ENCODE results near the gene NOTO. TPM values are rescaled to one million over a fixed set of nuclear protein-coding genes. Genes with fewer than 3 reads are reported as not detected.
"Not testable (repeated sequence)": the region's sequence is repeated elsewhere in the genome, so short reads cannot be mapped to it uniquely, and the experiment has no call there.

The NOTO gene, protein sequence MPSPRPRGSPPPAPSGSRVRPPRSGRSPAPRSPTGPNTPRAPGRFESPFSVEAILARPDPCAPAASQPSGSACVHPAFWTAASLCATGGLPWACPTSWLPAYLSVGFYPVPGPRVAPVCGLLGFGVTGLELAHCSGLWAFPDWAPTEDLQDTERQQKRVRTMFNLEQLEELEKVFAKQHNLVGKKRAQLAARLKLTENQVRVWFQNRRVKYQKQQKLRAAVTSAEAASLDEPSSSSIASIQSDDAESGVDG
- total RNA-seq (not detected), polyA plus RNA-seq (0.08 TPM)

DNA sequence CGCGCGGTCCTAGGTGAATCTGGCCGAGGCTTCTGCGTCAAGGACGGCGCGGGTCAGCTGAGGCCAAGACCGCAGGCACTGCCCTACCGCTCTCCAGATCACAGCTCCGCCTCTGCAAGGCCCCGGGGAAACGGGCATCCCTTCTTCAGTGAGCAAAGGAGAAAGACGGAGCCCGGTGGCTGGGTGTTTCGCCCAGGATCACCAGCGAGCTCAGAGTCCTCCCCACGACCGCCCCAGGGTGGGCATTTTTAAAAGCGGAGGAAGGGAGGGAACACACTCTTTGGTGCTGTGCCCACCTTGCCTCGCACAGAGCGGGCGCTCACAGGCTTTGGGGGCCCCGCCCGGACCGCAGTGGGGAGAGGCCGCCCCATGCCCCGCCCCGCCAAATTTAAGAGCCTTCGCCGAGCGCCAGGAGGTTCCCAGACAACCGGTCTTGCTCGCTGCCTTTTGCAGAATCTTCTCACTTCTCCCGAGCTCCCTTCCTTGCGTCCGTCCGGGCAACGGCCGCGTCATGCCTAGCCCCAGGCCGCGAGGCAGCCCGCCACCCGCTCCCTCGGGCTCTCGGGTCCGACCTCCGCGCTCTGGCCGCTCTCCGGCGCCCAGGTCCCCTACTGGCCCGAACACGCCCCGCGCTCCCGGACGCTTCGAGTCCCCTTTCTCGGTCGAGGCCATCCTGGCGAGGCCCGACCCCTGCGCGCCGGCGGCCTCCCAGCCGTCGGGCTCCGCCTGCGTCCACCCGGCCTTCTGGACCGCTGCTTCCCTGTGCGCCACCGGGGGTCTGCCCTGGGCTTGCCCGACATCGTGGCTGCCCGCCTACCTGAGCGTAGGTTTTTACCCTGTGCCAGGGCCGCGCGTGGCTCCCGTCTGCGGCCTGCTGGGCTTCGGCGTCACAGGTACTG is at the start of gene NOTO:
TSS of gene NOTO (plus strand) at position 419 of the 899 bp plus-strand sequence. CDS start at position 512, 93 bp downstream.
- WGBS = 2% methylated on average over 87 of the region's 87 CpGs
- no peak for DNase-seq (ENCODE audit: extremely low spot score)
- H3K4me3 ChIP-seq (ENCODE audit: low read depth, low read length) = peak within 1 kb of the TSS; percentile 32
- H3K27ac ChIP-seq (ENCODE audit: low read depth) = no peak within 1 kb of the TSS
- no peaks in the 10 kb centered on the region for H3K36me3 ChIP-seq (ENCODE audit: insufficient read depth)
- H3K4me1 ChIP-seq (ENCODE audit: insufficient read depth) = peaks cover 2% of the 10 kb centered on the region

DNA sequence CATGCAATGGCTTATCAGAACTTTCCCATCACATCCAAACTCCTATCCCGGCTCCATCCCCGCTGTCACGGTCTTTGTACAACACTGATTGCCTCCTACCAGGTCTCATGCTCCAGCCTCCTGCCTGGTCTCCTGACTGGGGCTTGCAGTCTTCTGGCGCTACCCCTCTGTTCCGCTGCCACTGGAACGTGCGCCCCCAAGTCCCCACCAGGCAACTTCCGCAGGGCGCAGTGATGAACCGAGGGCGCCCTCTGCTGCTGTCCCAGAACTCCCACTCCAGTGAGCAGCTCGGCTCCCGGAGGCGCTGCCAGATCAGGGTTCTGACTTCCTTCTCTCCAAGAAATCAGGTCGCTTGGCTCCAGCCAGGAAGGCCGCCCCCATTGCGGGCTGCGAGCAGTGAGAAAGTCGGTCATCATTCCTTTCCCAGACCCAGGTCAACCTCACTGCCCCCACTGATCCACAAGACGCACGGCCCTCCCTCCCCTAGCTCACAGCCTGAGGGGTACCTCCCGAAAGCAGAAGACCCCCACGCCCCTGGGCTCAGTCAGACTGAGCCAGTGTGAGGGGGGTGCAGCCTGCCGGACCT is 45.7 kb upstream of the NOTO start:
- 7% methylated on average over 24 of the region's 24 CpGs for WGBS
- no peaks in the 10 kb centered on the region for H3K36me3 ChIP-seq (ENCODE audit: insufficient read depth)
- no peak for DNase-seq (ENCODE audit: extremely low spot score)
- H3K27ac ChIP-seq (ENCODE audit: low read depth) = no peak overlapping the region
- no peaks in the 10 kb centered on the region for H3K4me1 ChIP-seq (ENCODE audit: insufficient read depth)
- H3K4me3 ChIP-seq (ENCODE audit: low read depth, low read length) = no peak overlapping the region

DNA sequence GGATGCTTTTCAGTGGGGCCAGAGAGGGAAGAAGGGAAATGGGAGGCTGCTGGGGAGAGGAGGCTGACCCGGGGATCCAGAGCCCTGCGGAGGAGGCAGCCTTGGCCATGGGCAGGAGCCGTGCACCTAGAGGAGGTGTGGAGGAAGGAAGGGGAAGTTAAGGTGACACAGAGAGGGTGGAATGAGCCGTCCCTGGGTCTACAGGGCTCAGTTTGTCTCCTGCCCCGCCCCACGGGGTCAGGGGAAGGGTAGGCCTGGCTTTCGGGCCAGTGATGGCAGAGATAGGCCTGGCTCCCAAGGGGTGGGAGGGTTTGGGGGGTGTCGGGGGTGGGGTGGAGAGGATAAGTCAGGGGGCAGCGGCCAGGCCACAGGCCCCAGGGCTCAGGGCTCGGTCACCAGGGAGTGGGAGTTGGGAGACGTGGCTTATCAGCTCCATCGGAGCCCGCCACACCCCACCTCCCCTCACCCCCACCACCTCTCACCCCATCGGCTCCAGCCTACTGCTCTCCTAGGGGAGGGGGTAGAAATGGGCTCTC is 39.5 kb upstream of the NOTO start:
- no peaks in the 10 kb centered on the region for H3K36me3 ChIP-seq (ENCODE audit: insufficient read depth)
- H3K4me1 ChIP-seq (ENCODE audit: insufficient read depth) = no peaks in the 10 kb centered on the region
- H3K27ac ChIP-seq (ENCODE audit: low read depth) = no peak overlapping the region
- H3K4me3 ChIP-seq (ENCODE audit: low read depth, low read length) = no peak overlapping the region
- 60% methylated on average over 14 of the region's 14 CpGs for WGBS
- DNase-seq (ENCODE audit: extremely low spot score) = no peak

DNA sequence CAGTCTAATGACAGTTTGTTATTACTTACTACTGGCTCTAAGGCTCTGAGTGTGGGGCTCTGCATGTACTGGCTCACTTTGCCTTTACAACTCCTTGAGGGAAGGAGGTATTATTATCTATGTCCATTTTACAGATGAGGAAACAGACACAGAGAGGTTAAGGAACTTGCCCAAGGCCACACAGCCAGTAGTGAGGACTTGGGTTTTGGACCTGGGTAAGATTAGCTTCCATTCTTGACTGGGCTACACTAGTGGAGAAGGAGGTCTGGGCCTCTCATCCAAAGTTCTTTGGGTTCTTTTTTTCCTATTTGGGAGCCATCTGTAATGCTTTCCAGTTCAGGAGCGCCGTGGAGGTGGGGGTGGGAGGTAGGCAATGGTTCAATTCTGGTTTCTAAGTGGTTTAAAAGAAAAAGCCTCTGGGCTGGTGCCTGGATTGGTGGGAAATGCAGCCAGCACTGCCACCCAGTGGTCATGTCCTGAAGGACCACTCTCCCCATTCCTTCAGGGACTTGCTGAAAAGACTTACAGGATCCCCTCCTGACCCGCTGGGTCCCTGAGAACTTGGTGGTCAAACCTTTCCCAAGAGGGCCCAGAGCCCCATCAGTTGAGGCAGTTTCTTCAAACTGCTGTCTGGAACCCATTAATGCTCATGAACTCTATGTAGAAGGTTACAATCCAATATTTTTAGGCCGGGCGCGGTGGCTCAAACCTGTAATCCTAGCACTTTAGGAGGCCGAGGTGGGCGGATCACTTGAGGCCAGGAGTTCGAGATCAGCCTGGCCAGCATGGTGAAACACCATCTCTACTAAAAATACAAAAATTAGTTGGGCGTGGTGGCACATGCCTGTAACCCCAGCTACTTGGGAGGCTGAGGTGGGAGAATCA is 38.6 kb upstream of the NOTO start:
- WGBS = 56% methylated on average over 10 of the region's 10 CpGs
- H3K36me3 ChIP-seq (ENCODE audit: insufficient read depth) = no peaks in the 10 kb centered on the region
- H3K4me1 ChIP-seq (ENCODE audit: insufficient read depth) = no peaks in the 10 kb centered on the region
- DNase-seq (ENCODE audit: extremely low spot score) = no peak
- no peak overlapping the region for H3K27ac ChIP-seq (ENCODE audit: low read depth)
- no peak overlapping the region for H3K4me3 ChIP-seq (ENCODE audit: low read depth, low read length)

DNA sequence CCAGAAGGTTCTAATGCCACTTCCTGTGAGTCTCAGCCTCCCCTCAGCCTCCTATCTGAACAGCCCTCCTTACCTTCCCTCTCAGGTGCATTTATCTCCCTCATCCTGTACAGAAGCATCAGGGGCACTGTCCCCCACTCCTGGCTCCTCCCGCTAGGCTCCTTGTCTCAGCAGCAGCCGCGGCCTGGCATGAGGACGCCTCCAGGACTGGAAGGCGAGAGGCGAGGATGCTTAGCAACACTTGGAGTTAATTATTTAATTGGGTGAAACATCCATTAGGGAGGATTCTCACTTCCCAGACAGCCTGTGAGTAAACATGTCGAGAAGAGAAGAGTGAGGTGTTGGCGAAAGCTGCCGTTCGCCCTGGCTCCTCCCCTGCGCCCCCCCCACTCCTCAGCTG is 36.4 kb upstream of the NOTO start:
- DNase-seq (ENCODE audit: extremely low spot score); H3K4me3 ChIP-seq (ENCODE audit: low read depth, low read length); H3K27ac ChIP-seq (ENCODE audit: low read depth); H3K4me1 ChIP-seq (ENCODE audit: insufficient read depth); H3K36me3 ChIP-seq (ENCODE audit: insufficient read depth): not testable (repeated sequence)
- 45% methylated on average over 11 of the region's 11 CpGs for WGBS

DNA sequence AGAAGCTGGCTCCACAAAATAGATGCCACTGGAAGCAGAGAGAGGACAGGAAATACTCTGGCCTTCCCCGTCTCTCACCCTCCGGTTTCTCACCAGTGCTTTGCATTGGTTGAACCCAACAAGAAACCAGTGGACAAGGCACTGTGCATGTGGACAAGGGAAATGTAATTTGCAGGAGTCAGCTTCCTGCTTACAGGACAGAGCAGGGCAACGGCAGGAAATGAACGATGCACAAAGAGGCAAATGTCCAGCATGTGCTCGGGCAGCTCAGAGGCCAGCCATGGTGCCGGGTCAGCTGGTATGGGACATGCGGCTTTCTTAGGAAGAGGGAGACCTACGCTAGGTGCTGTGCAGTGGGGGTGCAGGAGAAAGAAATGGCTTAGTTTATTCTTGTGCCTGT is 35.6 kb upstream of the NOTO start:
- H3K4me3 ChIP-seq (ENCODE audit: low read depth, low read length); H3K36me3 ChIP-seq (ENCODE audit: insufficient read depth); H3K27ac ChIP-seq (ENCODE audit: low read depth); H3K4me1 ChIP-seq (ENCODE audit: insufficient read depth); DNase-seq (ENCODE audit: extremely low spot score): not testable (repeated sequence)
- 70% methylated on average over 4 of the region's 8 CpGs for WGBS

DNA sequence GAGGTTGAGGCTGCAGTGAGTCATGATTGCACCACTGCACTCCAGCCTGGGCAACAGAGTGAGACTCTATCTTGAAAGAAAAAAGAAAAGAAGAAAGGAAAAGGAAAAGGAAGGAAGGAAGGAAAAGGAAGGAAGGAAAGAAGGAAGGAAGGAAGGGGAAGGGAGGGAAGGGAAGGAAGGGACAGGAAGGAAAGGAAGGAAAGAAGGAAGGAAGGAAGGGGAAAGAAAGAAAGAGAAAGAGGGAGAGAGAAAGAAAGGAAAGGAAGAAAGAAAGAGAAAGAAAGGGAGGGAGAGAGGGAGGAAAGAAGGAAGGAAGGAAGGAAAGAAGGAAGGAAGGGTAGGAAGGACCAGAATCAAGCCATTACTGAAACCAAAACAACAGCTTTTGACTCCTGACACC is 34.0 kb upstream of the NOTO start:
- not testable (repeated sequence) for H3K27ac ChIP-seq (ENCODE audit: low read depth); H3K4me3 ChIP-seq (ENCODE audit: low read depth, low read length); H3K4me1 ChIP-seq (ENCODE audit: insufficient read depth); DNase-seq (ENCODE audit: extremely low spot score); H3K36me3 ChIP-seq (ENCODE audit: insufficient read depth)

DNA sequence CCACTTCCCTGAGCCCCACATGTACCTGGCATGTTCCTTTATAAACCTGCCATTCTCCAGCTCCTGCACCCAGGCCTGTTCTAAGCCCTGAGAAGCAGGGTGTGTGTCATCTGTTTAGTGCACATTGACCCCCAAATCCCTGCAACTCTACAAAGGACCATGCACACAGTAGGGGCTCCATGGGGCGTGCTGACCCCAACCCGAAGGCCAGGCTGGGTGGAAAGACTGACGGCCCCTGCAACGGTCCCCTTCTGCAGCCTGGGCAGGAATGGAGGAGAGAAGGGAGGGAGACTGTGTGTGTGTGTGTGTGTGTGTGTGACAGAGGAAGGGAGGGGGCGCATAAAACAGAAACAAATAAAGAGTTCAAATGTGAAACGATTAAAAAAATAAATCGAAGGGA is 32.0 kb upstream of the NOTO start:
- not testable (repeated sequence) for DNase-seq (ENCODE audit: extremely low spot score); H3K36me3 ChIP-seq (ENCODE audit: insufficient read depth); H3K4me3 ChIP-seq (ENCODE audit: low read depth, low read length); H3K27ac ChIP-seq (ENCODE audit: low read depth); H3K4me1 ChIP-seq (ENCODE audit: insufficient read depth)
- WGBS = 69% methylated on average over 5 of the region's 7 CpGs

DNA sequence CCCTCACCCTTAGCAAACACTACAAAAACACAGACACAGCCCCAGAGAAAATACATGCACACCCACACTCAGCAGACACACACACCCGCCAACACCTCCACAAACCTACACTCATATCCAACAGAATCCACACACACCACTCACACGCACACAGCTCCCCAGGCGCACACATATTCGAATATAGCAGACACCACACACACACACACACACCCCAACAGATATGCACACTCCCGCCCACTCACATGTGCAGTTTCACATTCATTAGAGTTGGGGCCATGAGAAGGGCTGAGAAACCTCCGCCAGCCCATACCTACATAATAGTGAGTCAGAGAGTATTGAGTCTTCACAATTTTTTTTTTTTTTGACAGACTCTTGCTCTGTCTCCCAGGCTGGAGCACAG is 29.4 kb upstream of the NOTO start:
- Histone ChIP-seq H3K27ac (ENCODE audit: low read depth) (no peak overlapping the region), H3K36me3 (ENCODE audit: insufficient read depth) (no peaks in the 10 kb centered on the region), H3K4me3 (ENCODE audit: low read depth, low read length) (no peak overlapping the region), H3K4me1 (ENCODE audit: insufficient read depth) (peaks cover 3% of the 10 kb centered on the region)
- DNase-seq (ENCODE audit: extremely low spot score) = no peak
- 87% methylated on average over 6 of the region's 6 CpGs for WGBS

DNA sequence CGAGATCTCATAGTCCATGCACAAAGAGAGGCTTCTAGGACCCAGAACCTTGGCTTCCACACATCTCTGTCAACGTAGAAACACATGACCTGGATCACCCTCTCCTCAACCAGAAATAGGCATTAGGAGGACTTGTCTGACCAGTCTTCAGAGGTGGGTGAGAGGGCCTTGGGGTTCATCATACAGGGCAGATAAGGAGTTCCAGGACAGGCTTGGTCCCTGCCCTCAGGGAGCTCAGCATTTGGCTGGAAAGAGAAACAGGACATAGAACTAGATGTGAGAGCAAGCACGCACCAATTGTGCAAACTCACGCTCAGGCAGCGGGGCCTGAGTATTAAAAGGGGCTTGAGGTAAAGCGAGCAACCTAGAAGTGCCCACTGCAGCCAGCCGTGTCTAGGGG is 28.6 kb upstream of the NOTO start:
- 96% methylated on average over 7 of the region's 7 CpGs for WGBS
- no peak for DNase-seq (ENCODE audit: extremely low spot score)
- no peak overlapping the region for H3K4me3 ChIP-seq (ENCODE audit: low read depth, low read length)
- no peak overlapping the region for H3K27ac ChIP-seq (ENCODE audit: low read depth)
- no peaks in the 10 kb centered on the region for H3K36me3 ChIP-seq (ENCODE audit: insufficient read depth)
- H3K4me1 ChIP-seq (ENCODE audit: insufficient read depth) = peaks cover 3% of the 10 kb centered on the region

DNA sequence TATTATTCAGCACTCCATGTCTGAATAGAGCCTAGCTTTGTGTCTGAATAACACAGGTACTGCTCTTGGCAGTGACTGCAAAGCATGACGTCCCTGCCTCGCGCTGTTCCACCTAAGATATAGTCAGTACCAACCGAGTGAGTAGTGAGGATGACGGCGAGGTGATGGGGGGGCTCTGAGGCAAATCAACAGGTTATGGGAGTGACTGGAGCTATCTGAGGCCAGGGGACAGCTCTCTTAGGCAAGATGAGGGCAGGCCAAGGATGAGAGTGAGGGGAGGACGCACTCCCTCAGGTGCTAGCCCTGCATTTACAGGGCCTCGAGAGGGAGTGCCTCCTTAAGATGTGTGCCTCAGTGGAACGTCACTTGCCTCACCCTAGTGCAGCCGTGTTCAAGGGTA is 28.1 kb upstream of the NOTO start:
- WGBS = 95% methylated on average over 10 of the region's 10 CpGs
- DNase-seq (ENCODE audit: extremely low spot score) = no peak
- Histone ChIP-seq H3K27ac (ENCODE audit: low read depth) (no peak overlapping the region), H3K4me1 (ENCODE audit: insufficient read depth) (peaks cover 3% of the 10 kb centered on the region), H3K4me3 (ENCODE audit: low read depth, low read length) (no peak overlapping the region), H3K36me3 (ENCODE audit: insufficient read depth) (no peaks in the 10 kb centered on the region)

DNA sequence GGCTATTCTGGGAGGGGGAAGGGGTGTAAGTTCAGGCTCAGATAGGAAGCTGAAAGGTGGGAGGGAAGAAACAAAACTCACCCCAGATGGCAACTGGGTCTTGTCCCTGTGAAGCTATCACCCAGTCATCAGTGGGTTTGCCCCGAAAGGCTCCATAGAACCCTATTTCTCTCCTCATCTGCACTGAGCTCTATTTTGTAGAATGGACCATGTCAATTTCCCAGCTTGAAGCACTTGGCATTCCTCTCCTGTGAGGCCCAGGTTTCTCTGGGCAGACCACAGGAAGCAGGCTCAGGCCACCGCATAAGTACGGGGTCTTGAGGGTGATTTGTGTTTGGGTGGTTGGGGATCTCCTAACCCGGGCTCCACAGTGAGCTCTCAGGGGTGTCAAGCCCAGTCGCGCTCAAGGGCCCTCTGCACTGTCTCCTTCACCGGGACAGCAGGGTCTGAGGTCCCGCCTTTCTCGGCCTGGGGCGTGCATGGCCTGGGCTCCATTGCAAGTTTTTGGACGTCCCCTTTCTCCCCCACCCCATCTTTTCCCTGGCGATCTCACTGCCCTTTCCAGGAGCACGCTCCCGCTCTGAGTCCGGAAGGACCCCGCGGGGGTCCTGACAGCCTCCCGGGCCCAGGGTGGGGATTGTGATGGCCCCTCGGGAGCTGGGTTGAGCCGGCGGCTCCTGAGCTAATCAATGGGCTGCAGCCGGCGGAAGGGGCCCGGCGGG is 27.3 kb upstream of the NOTO start:
- DNase-seq (ENCODE audit: extremely low spot score) = no peak
- Histone ChIP-seq H3K4me3 (ENCODE audit: low read depth, low read length) (peak overlapping the region; percentile 38), H3K27ac (ENCODE audit: low read depth) (no peak overlapping the region), H3K36me3 (ENCODE audit: insufficient read depth) (no peaks in the 10 kb centered on the region), H3K4me1 (ENCODE audit: insufficient read depth) (peaks cover 3% of the 10 kb centered on the region)
- WGBS = 29% methylated on average over 25 of the region's 25 CpGs

Data from urinary bladder (tissue), 4 donors.